ENCODE results near the gene MOV10L1. TPM values are rescaled to one million over a fixed set of nuclear protein-coding genes. Genes with fewer than 3 reads are reported as not detected.

MOV10L1 gene
- total and polyA plus RNA-seq, 2 donors (not counting 1 experiment from before 2014, with no cell fraction given): 0.03 to 0.83 TPM

GRCh38 chr22:50151571-50152537 is 62.0 kb downstream of the MOV10L1 start:
- H3K27ac ChIP-seq (ENCODE audit: insufficient read depth, low read length): no peak overlapping the region
- TF ChIP-seq CTCF (conservative IDR thresholded peaks at IDR 0.05 in 1 of 2, IDR thresholded peaks at IDR 0.05 in 1 of 2; ENCODE audit: low read depth in 1 of 2, low read length in 2 of 2): no peak
- no peak for TF ChIP-seq EZH2 (IDR thresholded peaks at IDR 0.05; ENCODE audit: low read length, missing control alignments)
- H3K4me1 ChIP-seq (ENCODE audit: control insufficient read depth, extremely low read depth, insufficient read depth, low read length): no peaks in the 10 kb centered on the region
- H3K4me2 ChIP-seq (ENCODE audit: extremely low read depth, insufficient read depth, low read length): no peak overlapping the region
- no peaks in the 10 kb centered on the region for H3K27me3 ChIP-seq (ENCODE audit: control insufficient read depth, insufficient read depth, low read length)
- no peak overlapping the region for H3K4me3 ChIP-seq (replicated peaks in 1 of 4; ENCODE audit: control extremely low read depth in 1 of 4, insufficient read depth in 1 of 4, low read depth in 3 of 4, low read length in 4 of 4)
- H3K9ac ChIP-seq (ENCODE audit: insufficient read depth, low read length): no peak overlapping the region
- no peaks in the 10 kb centered on the region for H4K20me1 ChIP-seq (ENCODE audit: control insufficient read depth, extremely low read depth, insufficient read depth, low read length)
- no peak for DNase-seq (ENCODE audit: low read depth in 2 of 2)
- no peaks in the 10 kb centered on the region for H3K9me3 ChIP-seq (ENCODE audit: control insufficient read depth, insufficient read depth, low read depth, low read length)
- no peaks in the 10 kb centered on the region for H3K36me3 ChIP-seq (ENCODE audit: control insufficient read depth, insufficient read depth, low read length)
- H2AFZ ChIP-seq (ENCODE audit: low read length): no peak overlapping the region
- no peaks in the 10 kb centered on the region for H3K79me2 ChIP-seq (ENCODE audit: control insufficient read depth, insufficient read depth, low read length)

DNA sequence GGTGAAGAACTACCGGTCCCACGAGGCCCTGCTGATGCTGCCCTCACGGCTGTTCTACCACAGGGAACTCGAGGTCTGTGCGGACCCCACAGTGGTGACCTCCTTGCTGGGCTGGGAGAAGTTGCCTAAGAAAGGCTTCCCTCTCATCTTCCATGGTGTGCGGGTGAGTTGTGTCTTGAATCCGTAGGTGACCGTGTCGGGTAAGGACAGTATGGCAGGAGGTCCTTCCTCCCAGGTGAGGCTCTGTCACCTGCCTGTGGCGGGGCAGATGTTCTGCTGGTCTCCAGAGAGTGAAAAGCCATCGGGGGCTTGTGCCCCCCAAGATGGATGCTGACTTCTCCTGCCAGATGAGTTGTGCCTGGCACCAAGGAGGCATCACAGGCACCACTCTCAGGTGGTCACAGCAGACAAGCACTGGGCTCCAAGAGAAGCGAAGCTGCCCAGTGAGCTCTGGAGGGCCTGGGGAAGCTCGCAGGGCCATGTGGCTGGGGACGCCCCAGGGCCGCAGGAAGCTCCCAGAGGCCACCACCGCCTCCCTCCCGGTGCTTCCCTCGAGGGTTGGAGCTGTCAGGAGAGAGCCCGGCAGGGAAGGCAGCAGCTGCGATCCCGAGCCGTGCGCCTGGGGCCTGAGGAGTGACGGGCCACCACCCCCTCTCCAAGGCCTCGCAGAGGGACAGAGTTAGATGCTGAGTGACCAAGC is 63.4 kb downstream of the MOV10L1 start:
- Histone ChIP-seq H2AFZ (ENCODE audit: low read length) (no peak overlapping the region), H3K4me3 (replicated peaks in 1 of 4; ENCODE audit: control extremely low read depth in 1 of 4, insufficient read depth in 1 of 4, low read depth in 3 of 4, low read length in 4 of 4) (no peak overlapping the region), H3K4me1 (ENCODE audit: control insufficient read depth, extremely low read depth, insufficient read depth, low read length) (no peaks in the 10 kb centered on the region), H3K36me3 (ENCODE audit: control insufficient read depth, insufficient read depth, low read length) (no peaks in the 10 kb centered on the region), H3K9ac (ENCODE audit: insufficient read depth, low read length) (no peak overlapping the region), H3K9me3 (ENCODE audit: control insufficient read depth, insufficient read depth, low read depth, low read length) (no peaks in the 10 kb centered on the region), H4K20me1 (ENCODE audit: control insufficient read depth, extremely low read depth, insufficient read depth, low read length) (no peaks in the 10 kb centered on the region), H3K4me2 (ENCODE audit: extremely low read depth, insufficient read depth, low read length) (no peak overlapping the region), H3K27ac (ENCODE audit: insufficient read depth, low read length) (no peak overlapping the region), H3K27me3 (ENCODE audit: control insufficient read depth, insufficient read depth, low read length) (no peaks in the 10 kb centered on the region), H3K79me2 (ENCODE audit: control insufficient read depth, insufficient read depth, low read length) (no peaks in the 10 kb centered on the region)
- DNase-seq (ENCODE audit: low read depth in 2 of 2): no peak
- no peak for TF ChIP-seq EZH2 (IDR thresholded peaks at IDR 0.05; ENCODE audit: low read length, missing control alignments)
- no peak for TF ChIP-seq CTCF (conservative IDR thresholded peaks at IDR 0.05 in 1 of 2, IDR thresholded peaks at IDR 0.05 in 1 of 2; ENCODE audit: low read depth in 1 of 2, low read length in 2 of 2)

DNA sequence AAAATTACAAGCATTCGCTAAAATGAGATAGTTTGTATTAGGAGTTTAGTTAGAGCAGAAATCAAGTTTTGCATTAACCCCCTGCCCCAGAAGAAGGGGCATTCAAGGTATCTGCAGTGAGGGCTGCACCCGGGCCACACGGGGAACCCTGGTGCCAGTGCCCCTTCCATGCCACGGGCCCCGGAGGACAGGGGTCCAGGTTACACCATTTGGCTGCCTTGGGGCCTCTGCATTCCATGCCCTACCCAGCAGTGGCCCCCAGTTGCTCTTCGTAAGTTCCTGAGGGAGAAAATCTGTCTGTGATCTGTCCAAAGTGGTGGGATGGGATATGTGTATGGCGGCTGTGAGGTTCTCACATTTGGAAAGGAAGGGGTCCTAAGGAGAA is 63.9 kb downstream of the MOV10L1 start:
- no peak for TF ChIP-seq EZH2 (IDR thresholded peaks at IDR 0.05; ENCODE audit: low read length, missing control alignments)
- no peak for TF ChIP-seq CTCF (conservative IDR thresholded peaks at IDR 0.05 in 1 of 2, IDR thresholded peaks at IDR 0.05 in 1 of 2; ENCODE audit: low read depth in 1 of 2, low read length in 2 of 2)
- DNase-seq (ENCODE audit: low read depth in 2 of 2): no peak
- no peak overlapping the region for H2AFZ ChIP-seq (ENCODE audit: low read length)
- H3K4me3 ChIP-seq (replicated peaks in 1 of 4; ENCODE audit: control extremely low read depth in 1 of 4, insufficient read depth in 1 of 4, low read depth in 3 of 4, low read length in 4 of 4): no peak overlapping the region
- H4K20me1 ChIP-seq (ENCODE audit: control insufficient read depth, extremely low read depth, insufficient read depth, low read length): no peaks in the 10 kb centered on the region
- H3K9ac ChIP-seq (ENCODE audit: insufficient read depth, low read length): no peak overlapping the region
- no peaks in the 10 kb centered on the region for H3K79me2 ChIP-seq (ENCODE audit: control insufficient read depth, insufficient read depth, low read length)
- no peak overlapping the region for H3K4me2 ChIP-seq (ENCODE audit: extremely low read depth, insufficient read depth, low read length)
- H3K36me3 ChIP-seq (ENCODE audit: control insufficient read depth, insufficient read depth, low read length): no peaks in the 10 kb centered on the region
- no peaks in the 10 kb centered on the region for H3K4me1 ChIP-seq (ENCODE audit: control insufficient read depth, extremely low read depth, insufficient read depth, low read length)
- no peaks in the 10 kb centered on the region for H3K9me3 ChIP-seq (ENCODE audit: control insufficient read depth, insufficient read depth, low read depth, low read length)
- H3K27ac ChIP-seq (ENCODE audit: insufficient read depth, low read length): no peak overlapping the region
- no peaks in the 10 kb centered on the region for H3K27me3 ChIP-seq (ENCODE audit: control insufficient read depth, insufficient read depth, low read length)

All from fibroblast of lung (primary cell).